Suprapubic skin (tissue), 4 donors: ENCODE results near the gene NUDT3. TPM values are rescaled to one million over a fixed set of nuclear protein-coding genes. Genes with fewer than 3 reads are reported as not detected.
A peak's percentile ranks its signal among the peaks of the same experiment; 100 is the strongest.

Experiments
- DNase-seq, 2 donors: peaks; one replicate each; pipeline ENCODE4 v3.0.0-alpha.2; 2019; ENCODE audit warnings: low spot score in 2 of 2
- H3K27ac ChIP-seq: fragments of 200-600 bp; sonication (generic); one replicate; pipeline ENCODE4 v1.5.1; 2019
- H3K27me3 ChIP-seq: fragments of 200-600 bp; sonication (generic); one replicate; pipeline ENCODE4 v1.5.1; 2019
- H3K36me3 ChIP-seq: fragments of 200-600 bp; sonication (generic); one replicate; pipeline ENCODE4 v1.5.1; 2019
- H3K4me1 ChIP-seq: fragments of 200-600 bp; sonication (generic); one replicate; pipeline ENCODE4 v1.5.1; 2019
- H3K4me3 ChIP-seq: fragments of 200-600 bp; sonication (generic); one replicate; pipeline ENCODE4 v1.5.1; 2019; ENCODE audit warnings: mild to moderate bottlenecking
- H3K9me3 ChIP-seq: fragments of 200-600 bp; sonication (generic); one replicate; pipeline ENCODE4 v1.5.1; 2019
- CTCF ChIP-seq, 2 donors: fragments of 200-600 bp in 1 of 2; fragments of 450-650 bp in 1 of 2; sonication (generic) in 1 of 2; IDR thresholded peaks; one replicate each; pipeline ENCODE4 v1.5.1; 2016 to 2019; ENCODE audit warnings: antibody characterized with exemption in 2 of 2, mild to moderate bottlenecking in 1 of 2, moderate library complexity in 1 of 2
- EP300 ChIP-seq: sonication (generic); formaldehyde crosslinking; IDR thresholded peaks from one replicate; pipeline ENCODE4 v1.6.1; 2017; ENCODE audit warnings: antibody characterized with exemption
- POLR2A ChIP-seq, 2 donors: fragments of 450-650 bp; IDR thresholded peaks; one replicate each; pipeline ENCODE4 v1.6.1; 2017; ENCODE audit warnings: antibody characterized with exemption in 2 of 2, mild to moderate bottlenecking in 2 of 2, moderate library complexity in 2 of 2
- POLR2AphosphoS5 ChIP-seq, 3 donors: sonication (generic); formaldehyde crosslinking; IDR thresholded peaks; one replicate each; pipeline ENCODE4 v1.6.1; 2017; ENCODE audit warnings: antibody characterized with exemption in 3 of 3
- WGBS: methylation state at CpG from one replicate; pipeline ENCODE4 v1.1.5; 2018; 5-methylcytosine and 5-hydroxymethylcytosine counted together
- total RNA-seq, 4 donors: library from RNA; depleted of rRNA; stranded (reverse); fragments of >200 nt; gene quantifications; one replicate each; pipeline ENCODE4 v1.1.0, GENCODE V29; 2016

The NUDT3 gene
- total RNA-seq, 4 donors from 2014 or later: 23.2 to 34.6 (median 28.0) TPM

GRCh38 chr6:34276881-34277762, 115.3 kb downstream of the NUDT3 start:
- TF ChIP-seq POLR2AphosphoS5 (IDR thresholded peaks at IDR 0.05) (no peak), EP300 (no peak), POLR2A (IDR thresholded peaks at IDR 0.05) (no peak)
- WGBS: 76% methylated on average over 10 of the region's 10 CpGs

GRCh38 chr6:34276191-34276590, 116.3 kb downstream of the NUDT3 start:
- Histone ChIP-seq H3K4me3 (no peak overlapping the region), H3K36me3 (peaks cover 4% of the 10 kb centered on the region), H3K27me3 (no peaks in the 10 kb centered on the region), H3K4me1 (peaks cover 4% of the 10 kb centered on the region), H3K9me3 (no peaks in the 10 kb centered on the region), H3K27ac (no peak overlapping the region)
- no peak for TF ChIP-seq CTCF (IDR thresholded peaks at IDR 0.05)
- no peak for TF ChIP-seq POLR2A (IDR thresholded peaks at IDR 0.05)
- TF ChIP-seq EP300: no peak
- no peak for TF ChIP-seq POLR2AphosphoS5 (IDR thresholded peaks at IDR 0.05)
- 97% methylated on average over 5 of the region's 5 CpGs for WGBS
- no peak for DNase-seq

More at GRCh38 chr6:34276881-34277762, 115.3 kb downstream of the NUDT3 start:
- H3K4me1 ChIP-seq: peaks cover 4% of the 10 kb centered on the region
- H3K27me3 ChIP-seq: no peaks in the 10 kb centered on the region
- no peaks in the 10 kb centered on the region for H3K9me3 ChIP-seq
- H3K4me3 ChIP-seq: no peak overlapping the region
- DNase-seq: no peak
- no peak overlapping the region for H3K27ac ChIP-seq
- peaks cover 4% of the 10 kb centered on the region for H3K36me3 ChIP-seq

DNA sequence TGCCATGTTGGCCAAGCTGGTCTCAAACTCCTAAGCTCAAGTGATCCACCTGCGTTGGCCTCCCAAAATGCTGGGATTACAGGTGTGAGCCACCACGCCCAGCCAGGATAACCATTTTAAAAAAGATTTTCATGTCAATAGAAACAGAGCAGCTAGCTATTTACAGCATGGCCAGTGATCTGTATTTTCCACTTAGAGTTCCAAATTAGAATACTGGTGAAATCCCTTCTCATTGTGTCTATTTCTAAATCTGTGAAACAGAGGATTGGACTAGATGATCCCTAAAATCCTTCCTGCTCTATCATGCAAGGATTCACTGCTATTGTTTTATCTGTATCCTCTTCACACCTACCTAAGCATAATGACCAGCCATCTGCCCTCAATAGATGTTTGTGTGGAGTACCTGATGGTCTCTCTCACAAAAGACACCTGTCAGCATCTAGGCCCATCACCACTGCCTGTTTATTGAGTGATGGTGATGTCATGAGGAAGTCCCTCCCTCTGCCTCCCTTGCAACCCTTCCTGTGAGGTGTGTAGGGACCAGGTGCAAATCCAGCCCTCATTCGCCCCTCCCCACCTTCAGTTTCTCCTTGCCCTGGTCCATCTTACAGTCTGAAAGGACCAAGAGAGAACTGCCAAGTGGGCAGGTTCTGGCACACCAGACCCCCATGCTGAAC, 117.2 kb downstream of the NUDT3 start:
- Histone ChIP-seq H3K36me3 (peaks cover 4% of the 10 kb centered on the region), H3K4me1 (peaks cover 4% of the 10 kb centered on the region), H3K9me3 (no peaks in the 10 kb centered on the region), H3K27me3 (no peaks in the 10 kb centered on the region), H3K4me3 (no peak overlapping the region), H3K27ac (no peak overlapping the region)
- DNase-seq: no peak
- 94% methylated on average over 3 of the region's 3 CpGs for WGBS
- TF ChIP-seq EP300 (no peak), CTCF (IDR thresholded peaks at IDR 0.05) (no peak), POLR2A (IDR thresholded peaks at IDR 0.05) (no peak), POLR2AphosphoS5 (IDR thresholded peaks at IDR 0.05) (no peak)

GRCh38 chr6:34274129-34274528, 118.3 kb downstream of the NUDT3 start:
- no peak overlapping the region for H3K27ac ChIP-seq
- 100% methylated on average over 1 of the region's 1 CpG for WGBS

DNA sequence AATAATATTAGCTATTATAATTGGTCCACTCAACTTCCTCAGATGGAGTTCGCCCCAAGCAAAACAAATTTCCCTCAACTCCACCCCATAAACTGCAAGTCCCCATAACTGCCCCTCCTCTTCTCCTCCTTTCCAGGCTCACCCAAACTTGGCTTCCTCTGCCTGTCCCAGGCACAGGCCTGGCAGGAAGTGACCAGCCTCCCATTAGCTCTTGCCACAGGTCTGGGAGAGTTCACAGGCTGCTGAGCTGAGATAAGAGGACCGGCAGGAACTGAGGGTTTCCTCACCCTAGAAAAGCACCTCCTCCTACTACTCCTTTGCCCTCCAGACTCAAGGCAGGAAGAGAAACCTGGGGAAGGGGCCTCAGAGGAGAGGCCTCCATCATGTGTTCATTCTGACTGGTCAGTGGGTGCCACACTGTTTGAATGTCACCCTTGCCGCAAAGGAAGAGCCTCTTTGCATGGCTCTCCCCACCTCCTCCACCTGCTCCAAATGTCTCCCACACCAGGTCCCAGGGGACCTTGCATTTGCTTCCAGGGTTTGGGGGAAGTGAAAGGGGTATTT, 119.1 kb downstream of the NUDT3 start:
- H3K9me3 ChIP-seq: no peaks in the 10 kb centered on the region
- H3K27ac ChIP-seq: no peak overlapping the region

More at GRCh38 chr6:34274129-34274528, 118.3 kb downstream of the NUDT3 start:
- no peak overlapping the region for H3K4me3 ChIP-seq
- H3K27me3 ChIP-seq: no peaks in the 10 kb centered on the region
- no peak for DNase-seq
- no peak for TF ChIP-seq POLR2AphosphoS5 (IDR thresholded peaks at IDR 0.05)
- TF ChIP-seq EP300: no peak
- no peak for TF ChIP-seq CTCF (IDR thresholded peaks at IDR 0.05)
- TF ChIP-seq POLR2A (IDR thresholded peaks at IDR 0.05): no peak
- no peaks in the 10 kb centered on the region for H3K9me3 ChIP-seq
- H3K36me3 ChIP-seq: no peaks in the 10 kb centered on the region
- H3K4me1 ChIP-seq: peaks cover 4% of the 10 kb centered on the region

More for the DNA sequence above, 119.1 kb downstream of the NUDT3 start:
- TF ChIP-seq EP300 (no peak), POLR2A (IDR thresholded peaks at IDR 0.05) (no peak), POLR2AphosphoS5 (IDR thresholded peaks at IDR 0.05) (peak in 1 of 3 donors; percentile 24), CTCF (IDR thresholded peaks at IDR 0.05) (no peak)
- Histone ChIP-seq H3K27me3 (no peaks in the 10 kb centered on the region), H3K4me3 (no peak overlapping the region), H3K36me3 (no peaks in the 10 kb centered on the region), H3K4me1 (peaks cover 4% of the 10 kb centered on the region)
- WGBS: 74% methylated on average over 3 of the region's 3 CpGs
- no peak for DNase-seq
